HG03520 (cell line): ENCODE results near the gene JARID2.

Source experiments
- ATAC-seq: cut with Tn5 transposase; IDR thresholded peaks from one replicate; pipeline ENCODE4 v1.9.1; 2021; ENCODE audit warnings: mild to moderate bottlenecking, moderate library complexity; ENCODE audit not compliant: unreplicated experiment

Gene JARID2

GRCh38 chr6:15368873-15369272 is 123.0 kb downstream of the JARID2 start:
- no peak for ATAC-seq

DNA sequence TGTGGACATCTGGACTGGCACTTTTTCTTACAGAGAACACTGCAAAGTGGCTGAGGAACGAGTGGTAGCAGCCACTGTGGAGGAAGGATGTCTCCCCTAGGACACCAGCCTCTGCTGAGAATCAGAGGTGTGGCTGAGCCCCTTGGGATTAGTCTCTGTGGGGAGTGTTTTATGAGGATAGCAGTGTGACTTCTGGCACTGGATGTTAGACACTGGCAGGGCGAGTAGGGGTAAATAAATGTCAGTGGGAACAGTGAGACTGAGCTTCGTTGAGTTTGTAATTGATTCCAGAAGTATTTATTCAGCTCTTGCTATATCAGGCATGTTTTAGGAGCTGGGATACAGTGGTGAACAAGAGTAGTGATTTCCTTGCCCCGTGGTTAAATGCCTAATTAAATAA is 124.0 kb downstream of the JARID2 start:
- no peak for ATAC-seq

GRCh38 chr6:15370733-15371671 is 125.1 kb downstream of the JARID2 start:
- ATAC-seq = no peak

DNA sequence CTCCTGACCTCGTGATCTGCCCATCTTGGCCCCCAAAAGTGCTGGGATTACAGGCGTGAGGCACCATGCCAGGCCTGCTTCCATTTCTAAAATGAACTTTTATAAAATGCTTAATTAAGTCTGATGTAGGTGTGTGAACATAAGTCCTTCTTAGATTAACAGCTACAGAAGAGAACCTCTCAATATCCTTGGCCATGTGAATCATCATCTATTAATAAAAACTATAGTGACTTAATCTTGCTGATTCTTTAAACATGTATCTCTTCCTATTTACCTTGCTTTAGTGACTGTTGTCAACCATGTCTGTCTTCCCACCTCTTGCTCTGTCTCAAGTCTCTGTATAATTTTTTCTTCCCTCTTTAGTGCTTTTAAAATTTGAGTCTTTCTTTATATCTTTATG is 127.1 kb downstream of the JARID2 start:
- no peak for ATAC-seq

GRCh38 chr6:15374119-15374518 is 128.2 kb downstream of the JARID2 start:
- ATAC-seq = no peak

DNA sequence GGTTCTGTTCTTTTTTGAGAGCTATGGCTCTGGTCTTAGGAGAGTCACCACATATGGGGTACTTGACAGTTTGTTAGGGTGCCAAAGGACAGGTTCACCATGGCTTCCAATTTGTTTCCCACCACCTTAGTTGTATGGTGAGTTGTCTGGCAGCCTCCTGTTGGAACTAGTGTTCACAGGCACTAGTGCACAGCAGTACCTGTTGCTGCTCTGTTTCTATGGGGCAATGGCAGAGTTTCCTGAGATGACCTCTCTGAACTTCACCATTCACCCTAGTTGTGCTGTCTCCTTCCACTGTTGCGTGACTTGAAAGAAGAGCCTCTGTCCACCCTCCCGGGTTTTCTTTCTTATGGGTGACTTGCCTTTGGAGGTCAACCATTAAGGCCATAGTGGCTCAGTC is 129.1 kb downstream of the JARID2 start:
- ATAC-seq = no peak

GRCh38 chr6:15375638-15376290 is 129.9 kb downstream of the JARID2 start:
- no peak for ATAC-seq

DNA sequence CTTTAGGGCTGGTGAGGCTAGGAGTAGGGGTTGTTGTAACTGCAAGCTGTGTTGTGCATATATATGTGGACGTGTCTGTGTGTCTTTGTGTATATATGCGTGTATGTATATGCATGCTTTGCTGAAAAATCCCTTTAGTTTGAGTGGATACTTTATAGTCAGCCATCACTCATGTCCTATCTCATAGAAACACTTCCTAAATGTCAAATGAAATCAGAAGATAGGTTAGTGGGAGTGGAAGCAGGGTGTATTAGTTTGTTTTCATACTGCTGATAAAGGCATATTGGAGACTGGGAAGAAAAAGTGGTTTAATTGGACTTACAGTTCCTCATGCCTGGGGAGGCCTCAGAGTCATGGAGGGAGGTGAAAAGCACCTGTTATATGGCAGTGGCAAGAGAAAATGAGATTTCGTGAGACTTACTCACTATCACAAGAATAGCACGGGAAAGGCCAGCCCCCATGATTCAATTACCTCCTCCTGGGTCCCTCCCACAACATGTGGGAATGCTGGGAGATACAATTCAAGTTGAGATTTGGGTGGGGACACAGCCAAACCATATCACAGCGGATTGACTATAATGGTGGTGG is 131.1 kb downstream of the JARID2 start:
- no peak for ATAC-seq

GRCh38 chr6:15378272-15378671 is 132.4 kb downstream of the JARID2 start:
- no peak for ATAC-seq

GRCh38 chr6:15378866-15379265 is 133.0 kb downstream of the JARID2 start:
- ATAC-seq = no peak

- no peak for ATAC-seq
These were observed 134.5 kb downstream of the JARID2 start for GRCh38 chr6:15380351-15380750.

DNA sequence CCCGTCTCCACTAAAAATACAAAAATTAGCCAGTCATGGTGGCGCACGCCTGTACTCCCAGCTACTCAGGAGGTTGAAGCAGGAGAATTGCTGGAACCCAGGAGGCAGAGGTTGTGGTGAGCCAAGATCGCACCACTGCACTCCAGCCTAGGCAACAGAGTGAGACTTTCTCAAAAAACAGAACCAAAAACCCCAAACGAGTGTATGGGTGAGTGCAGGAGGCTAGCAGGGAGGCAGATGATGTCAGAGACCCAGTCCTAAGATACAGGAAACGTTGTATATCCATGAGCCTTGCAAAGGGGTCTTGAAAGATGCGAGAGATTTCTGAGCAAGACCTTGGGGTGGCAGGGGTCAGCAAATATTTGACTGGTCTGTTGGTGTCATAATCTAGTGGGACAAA is 136.2 kb downstream of the JARID2 start:
- ATAC-seq = no peak

DNA sequence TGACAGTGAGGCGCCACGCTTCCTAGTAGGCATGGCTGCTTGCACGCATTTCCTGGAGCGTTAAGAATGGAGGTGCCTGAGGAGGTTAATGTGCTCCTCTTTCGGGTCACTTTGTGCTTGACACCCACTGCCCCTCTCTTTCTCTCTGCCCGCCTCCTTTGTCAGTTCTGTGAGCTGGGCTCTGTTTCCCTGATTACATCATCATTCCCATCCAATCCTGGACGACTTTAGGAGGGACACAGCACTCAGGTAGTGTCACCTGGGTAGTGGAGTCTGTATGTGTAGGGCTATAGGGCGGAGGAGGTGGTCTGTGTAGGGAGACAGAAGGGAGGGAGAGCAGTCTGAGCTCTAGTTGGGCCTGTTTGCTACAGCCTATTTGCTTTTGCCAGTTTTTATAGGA is 136.8 kb downstream of the JARID2 start:
- ATAC-seq = no peak

DNA sequence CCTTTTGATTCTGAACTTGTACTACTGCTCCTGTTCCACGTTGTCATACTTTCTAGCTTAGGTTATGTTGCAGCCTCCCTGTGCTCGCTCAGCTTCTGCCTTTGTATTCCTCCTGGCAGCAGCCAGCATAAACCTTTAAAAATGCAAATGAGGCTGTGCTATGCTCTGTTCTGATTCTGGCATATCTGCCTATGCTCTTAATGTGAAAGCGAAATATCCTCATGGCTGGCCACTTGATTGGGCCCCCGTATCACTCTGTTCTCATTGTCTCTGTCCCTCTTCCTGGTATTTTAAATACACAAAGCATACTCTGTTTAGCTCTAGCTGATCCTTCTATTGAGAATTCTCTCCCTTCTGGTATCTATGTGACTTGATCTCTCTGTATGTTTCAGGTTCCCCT is 139.0 kb downstream of the JARID2 start:
- ATAC-seq = no peak

DNA sequence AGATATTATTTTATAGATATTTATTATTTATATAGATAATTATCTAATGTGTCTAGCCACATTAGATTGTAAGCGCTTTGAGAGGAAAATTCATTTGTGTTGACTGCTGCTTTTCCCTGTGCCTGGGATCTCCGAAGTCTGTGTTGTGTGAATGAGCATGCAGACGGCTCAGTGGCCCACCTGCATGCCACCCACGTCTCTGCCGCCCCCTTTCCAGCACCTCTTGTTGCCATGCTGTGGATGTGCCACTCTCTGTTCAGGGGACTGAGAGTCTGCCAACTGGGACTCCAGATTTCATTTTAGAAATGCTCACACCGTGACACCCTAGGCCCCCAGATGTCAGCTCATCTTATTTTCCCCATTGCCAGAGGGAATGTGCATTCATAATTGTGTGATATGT is 139.7 kb downstream of the JARID2 start:
- no peak for ATAC-seq

GRCh38 chr6:15386110-15386755 is 140.4 kb downstream of the JARID2 start:
- no peak for ATAC-seq

DNA sequence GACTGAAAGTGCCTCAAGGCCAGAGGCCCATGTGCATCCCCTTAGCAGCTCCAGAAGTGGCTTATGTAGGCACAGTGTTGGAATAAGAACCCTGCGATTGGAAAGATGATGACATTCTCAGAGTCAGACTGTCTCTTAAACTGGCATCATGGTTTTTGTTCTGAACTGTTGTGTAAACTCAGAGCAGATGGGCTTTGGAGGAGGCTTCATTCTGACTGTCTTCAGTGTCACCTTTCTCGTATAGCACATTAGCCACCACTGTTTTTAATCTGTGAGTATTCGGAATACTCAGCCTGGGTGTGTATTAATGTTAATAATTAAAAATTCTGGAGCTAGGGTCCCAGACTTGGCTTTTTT is 140.9 kb downstream of the JARID2 start:
- no peak for ATAC-seq

DNA sequence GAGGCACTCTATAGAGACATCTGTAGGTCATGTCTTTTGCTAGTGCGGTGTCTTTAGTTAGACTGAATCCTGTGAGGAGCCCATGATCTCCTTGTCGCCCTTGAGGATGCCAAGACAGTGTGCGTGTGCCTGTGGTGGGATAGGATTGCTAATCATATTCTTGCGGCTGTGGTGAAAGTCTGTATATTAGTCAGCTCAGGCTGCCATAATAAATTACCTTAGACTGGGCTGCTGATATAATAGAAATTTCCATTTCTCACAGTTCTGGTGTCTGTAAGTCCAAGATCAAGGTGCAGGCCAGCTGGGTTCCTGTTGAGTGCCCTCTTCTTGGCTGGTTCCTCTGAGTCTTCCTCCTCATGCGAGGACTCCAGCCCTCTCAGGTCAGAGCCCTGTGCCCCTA is 141.2 kb downstream of the JARID2 start:
- ATAC-seq = no peak

DNA sequence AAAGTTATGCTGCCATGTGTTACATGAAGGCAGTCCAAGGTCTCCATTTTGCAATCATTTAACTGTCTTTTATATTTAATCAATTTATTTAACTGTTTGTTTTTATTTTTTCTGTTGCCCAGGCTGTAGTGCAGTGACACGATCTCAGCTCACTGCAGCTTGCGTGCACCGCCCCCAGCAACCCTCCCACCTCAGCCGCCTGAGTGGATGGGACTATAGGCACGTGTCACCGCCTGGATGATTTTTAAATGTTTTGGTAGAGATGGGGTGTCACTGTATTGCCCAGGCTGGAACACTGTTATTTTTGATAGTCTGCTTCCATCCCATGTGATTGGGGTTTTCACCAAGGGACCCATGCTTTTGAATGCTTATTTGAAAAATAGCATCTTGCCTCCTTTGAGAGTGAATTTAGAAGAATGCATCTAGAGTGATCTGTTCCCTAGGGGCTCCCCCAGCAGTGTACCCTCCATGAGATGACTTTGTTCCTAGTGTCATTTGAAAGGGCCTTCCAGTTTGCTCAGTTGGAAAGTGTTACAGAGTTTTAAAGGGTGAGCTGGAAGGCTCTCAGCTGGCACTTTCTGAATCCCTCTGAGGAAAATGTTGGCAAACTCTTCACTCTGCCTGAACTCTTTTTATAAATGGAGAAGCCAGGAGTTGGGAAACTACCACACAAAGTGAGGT is 143.4 kb downstream of the JARID2 start:
- no peak for ATAC-seq

GRCh38 chr6:15389765-15390723 is 144.2 kb downstream of the JARID2 start:
- ATAC-seq = no peak
